RCC 7860 (cell line): ENCODE measurements around the gene ZBTB7C.

Experiments used
- DNase-seq: peaks from one replicate; pipeline ENCODE4 v3.0.0-alpha.2; 2015; ENCODE audit warnings: low spot score
- FAIRE-seq: peaks from 2 replicates; lab custom pipeline; 2012; peaks lifted over from hg19 to GRCh38; lab: Jason Lieb, UNC

ZBTB7C gene

DNA sequence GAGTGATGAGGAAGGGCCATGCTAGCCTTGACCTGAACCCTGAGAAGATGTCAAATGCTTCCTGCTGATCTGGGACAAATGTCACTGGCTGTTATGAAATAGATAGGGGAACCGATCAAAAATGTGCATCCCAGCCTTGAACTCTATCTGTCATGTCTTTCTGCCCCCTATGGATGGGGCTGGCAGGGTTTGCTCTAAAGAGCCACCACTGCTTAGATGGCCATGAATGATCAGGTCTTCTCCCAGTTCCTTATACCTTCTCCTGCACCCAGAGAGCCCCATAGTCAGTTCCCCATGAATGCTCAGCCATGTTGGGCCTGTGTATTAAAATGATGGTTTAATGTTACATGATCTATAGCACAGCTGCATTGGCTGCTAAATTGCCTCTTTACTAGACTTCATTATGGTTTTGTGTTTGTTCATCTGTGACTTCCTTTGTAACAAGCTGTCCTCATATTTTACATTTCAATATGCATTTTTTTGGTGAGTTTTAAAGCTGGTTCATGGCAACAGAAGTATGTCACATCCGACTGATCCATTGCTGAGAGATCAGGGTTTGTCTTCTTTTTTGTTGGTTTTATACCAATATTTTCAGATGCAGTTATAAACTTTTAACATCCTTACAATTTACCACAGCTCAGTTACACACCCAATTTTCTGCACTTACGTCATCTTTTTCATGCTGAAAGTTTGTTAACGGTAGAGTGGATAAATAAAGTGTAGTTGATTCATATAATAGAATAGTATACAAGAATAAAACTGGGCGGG is 422.4 kb downstream of the ZBTB7C start:
- DNase-seq (no peak), FAIRE-seq (no peak)

DNA sequence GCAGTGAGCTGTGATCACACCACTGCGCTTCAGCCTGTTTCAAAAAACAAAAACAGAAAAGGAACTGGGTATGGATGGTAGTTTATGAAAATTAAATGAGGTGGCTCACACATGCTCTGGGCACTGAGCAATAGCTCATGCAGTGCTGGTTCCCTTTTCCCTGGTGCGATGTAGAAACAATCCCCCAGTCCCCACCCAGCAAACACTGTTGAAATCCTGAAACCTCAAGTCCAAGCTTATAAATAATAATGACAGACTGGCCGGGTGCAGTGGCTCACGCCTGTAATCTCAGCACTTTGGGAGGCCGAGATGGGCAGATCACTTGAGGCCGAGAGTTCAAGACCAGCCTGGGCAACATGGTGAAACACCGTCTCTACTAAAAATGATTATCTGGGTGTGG is 423.3 kb downstream of the ZBTB7C start:
- DNase-seq (no peak), FAIRE-seq (no peak)

DNA sequence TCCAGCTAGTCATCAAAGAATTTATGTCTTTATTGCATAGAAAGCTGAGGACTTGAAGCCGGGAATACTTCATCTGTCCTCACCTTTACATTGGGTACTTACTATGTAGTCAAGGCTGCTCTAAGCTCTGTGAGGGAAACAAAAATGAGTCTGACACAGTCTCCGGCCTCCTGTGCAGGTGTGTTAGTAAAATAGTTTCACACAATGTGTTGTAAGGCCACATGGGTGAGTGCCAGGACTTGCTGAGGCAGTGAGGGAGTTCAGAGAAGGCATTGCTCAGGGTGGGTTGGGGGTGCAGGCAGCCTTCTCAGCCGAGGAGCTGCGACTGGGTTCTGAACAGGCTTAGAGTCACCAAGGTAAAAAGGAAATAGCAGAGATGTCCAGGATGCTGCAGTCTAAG is 424.2 kb downstream of the ZBTB7C start:
- DNase-seq (no peak), FAIRE-seq (no peak)

DNA sequence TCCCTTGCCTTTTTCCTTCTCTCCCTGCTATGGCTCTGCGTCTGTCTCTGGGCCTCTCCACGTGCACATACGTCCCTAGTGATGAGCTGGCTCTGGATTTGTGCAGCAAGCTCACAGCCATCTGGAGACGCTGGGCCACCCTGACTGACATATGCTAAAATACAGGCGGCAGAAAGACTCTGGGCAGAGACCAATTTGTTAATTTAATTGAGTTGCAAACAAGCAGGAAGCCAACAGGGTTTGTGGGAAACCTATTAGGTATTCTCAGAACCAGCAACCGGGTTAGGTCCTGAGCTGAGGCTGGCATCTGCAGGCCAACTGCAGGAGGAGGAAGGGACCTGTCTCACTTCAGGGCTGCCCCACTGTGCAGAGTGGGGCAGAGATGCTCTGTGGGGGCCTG is 425.2 kb downstream of the ZBTB7C start:
- no peak for FAIRE-seq
- no peak for DNase-seq

DNA sequence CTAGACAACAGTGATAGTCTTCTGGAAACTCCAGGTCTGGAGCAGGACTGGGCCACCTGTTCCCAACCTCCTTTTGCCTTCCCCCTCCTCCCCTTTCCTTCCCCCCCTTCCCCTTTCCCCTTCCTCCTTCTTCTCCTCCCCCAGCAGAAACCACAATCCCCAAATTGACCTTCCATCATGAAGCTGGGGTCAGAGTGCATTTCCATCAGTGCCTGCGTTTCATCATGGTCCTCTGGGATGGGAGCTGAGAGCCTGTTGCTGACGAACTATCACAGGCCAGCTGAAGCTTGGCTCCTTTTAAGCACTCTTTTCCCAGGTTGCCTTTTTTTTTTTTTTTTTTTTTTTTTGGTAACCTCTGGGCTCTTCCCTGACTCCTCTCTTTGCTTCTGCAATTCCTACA is 426.1 kb downstream of the ZBTB7C start:
- FAIRE-seq (no peak), DNase-seq (no peak)

DNA sequence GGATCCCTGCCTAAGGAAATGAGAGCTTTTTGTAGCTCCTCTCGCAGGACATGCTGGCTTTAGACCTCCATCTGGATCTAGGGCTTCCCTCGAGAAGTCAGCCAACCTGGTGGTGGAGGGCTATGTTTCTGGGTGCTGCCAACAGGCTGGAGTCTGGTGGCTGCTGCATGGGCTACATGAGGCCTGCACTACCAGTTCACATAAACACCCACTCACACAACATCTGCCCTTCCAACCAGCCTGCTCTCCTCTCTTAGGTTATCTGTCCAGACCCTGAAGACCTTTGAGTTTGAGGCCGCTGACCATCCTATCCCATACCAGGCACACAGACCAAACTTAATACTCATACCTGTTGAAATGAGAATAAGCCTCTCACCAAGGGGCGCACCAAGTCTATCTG is 427.4 kb downstream of the ZBTB7C start:
- FAIRE-seq = no peak
- DNase-seq = no peak

DNA sequence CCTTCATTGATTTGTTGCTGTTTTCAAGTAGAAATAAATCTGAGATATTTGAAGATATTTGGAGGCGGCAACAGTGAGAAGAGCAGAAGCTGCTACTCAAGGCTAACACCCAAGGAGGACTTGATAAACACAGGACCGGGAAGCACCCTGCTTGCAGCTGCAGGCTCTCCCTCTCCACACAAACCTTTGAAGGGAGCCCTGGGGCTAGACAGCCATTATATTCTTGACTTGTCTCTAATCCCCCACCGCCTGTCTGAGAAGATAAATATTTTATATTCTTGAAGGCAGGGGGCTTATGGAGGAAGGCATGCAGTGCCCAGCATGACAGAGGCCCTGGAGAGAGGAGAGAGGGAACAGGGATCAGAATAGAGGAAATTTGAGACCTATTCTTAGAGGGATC is 427.9 kb downstream of the ZBTB7C start:
- DNase-seq (no peak), FAIRE-seq (no peak)

DNA sequence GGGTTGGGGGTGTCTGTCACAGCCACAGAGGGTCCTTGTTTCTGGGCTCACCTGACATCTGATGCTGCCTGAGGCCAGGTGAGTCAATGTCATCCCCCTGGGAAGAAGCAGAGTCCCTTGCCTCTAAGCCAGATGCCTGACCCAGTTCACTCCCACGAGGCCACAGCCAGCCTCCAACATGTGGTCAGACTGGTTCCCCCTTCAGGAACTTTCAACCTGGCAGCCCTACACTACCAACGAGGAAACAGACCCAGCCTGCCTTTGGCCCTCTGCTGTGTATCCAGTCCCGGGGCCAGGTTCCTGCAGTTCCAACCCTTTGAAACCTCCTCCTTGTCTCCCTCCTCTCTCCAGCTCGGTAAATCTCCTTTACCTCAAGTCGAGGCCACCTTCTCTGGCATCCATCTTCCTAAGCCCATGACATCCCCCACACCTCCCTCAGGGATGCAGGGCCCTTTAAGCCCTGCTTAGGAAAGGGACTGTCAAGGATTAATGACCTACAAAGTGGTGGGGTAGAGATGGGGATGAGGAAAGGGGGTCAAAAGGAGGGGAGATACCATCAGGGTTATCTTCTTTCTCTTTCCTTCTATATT is 429.5 kb downstream of the ZBTB7C start:
- no peak for FAIRE-seq
- DNase-seq = no peak

DNA sequence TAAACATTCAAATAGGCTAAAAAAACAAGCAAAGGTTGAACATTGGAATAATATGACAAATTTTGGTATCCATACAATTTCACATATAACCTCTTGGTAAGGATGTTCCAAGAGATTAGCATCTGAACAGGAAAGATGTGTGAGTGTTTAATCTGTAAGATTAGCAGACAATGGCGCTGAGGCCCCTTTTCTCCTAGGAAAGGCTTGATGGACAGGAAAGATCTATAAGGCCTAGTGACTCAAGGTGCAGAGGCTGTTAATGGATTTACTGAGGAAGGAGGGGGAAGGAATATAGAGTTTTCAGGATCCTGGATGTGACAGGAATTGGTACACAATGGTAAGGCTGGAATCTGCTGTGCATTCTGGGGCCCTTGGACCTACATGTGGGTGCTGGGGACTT is 430.6 kb downstream of the ZBTB7C start:
- no peak for FAIRE-seq
- DNase-seq = no peak

DNA sequence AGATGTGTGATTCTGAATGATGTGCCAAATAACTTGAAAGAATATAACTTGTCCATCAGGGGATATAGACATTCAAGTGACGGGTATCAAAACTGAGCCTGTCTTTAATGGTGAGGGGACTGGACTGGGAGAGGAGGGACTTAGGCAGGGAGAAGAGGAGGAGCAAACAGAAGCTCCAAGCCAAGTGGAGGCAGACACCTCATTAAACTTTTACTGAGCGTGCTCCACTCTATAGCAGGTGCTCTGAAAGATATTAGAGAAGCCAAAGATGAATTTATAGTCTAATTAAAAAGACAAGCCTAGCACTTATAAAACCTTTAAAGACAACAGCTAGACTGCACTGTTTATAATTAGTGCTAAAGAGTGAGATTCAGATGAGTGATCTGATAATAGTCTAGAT is 431.0 kb downstream of the ZBTB7C start:
- no peak for FAIRE-seq
- no peak for DNase-seq
